Urinary bladder (tissue), 4 donors: ENCODE measurements around the gene IFNL3. TPM values are rescaled to one million over a fixed set of nuclear protein-coding genes. Genes with fewer than 3 reads are reported as not detected.

ENCODE experiments used
- DNase-seq: peaks from one replicate; pipeline ENCODE4 v3.0.0-alpha.2; 2015; ENCODE audit errors: extremely low spot score
- H3K27ac ChIP-seq: one replicate; pipeline ENCODE4 v1.5.1; 2013; ENCODE audit warnings: low read depth, mild to moderate bottlenecking, moderate library complexity
- H3K36me3 ChIP-seq: one replicate; pipeline ENCODE4 v1.6.1; 2013; ENCODE audit warnings: mild to moderate bottlenecking, moderate library complexity; ENCODE audit not compliant: insufficient read depth
- H3K4me1 ChIP-seq: one replicate; pipeline ENCODE4 v1.6.1; 2013; ENCODE audit warnings: mild to moderate bottlenecking, moderate library complexity; ENCODE audit not compliant: insufficient read depth
- H3K4me3 ChIP-seq: one replicate; pipeline ENCODE4 v1.5.1; 2013; ENCODE audit warnings: low read depth, low read length
- WGBS: extraction: QIAGEN DNeasy Blood & Tissue Kit; methylation state at CpG from one replicate; pipeline ENCODE4 v1.1.7; 2013; 5-methylcytosine and 5-hydroxymethylcytosine counted together
- polyA plus RNA-seq: library from polyadenylated mRNA; stranded (reverse); fragments of 200-250 nt; gene quantifications from one replicate; pipeline ENCODE4 v1.2.3, GENCODE V29; 2013
- total RNA-seq: library from RNA; depleted of rRNA; stranded (reverse); fragments of >200 nt; gene quantifications from one replicate; pipeline ENCODE4 v1.2.3, GENCODE V29; 2014
- donor health status: healthy with polysubstance abuse.
- donor health status: healthy.

IFNL3 gene
- total and polyA plus RNA-seq, 2 donors = not detected

- WGBS = 3% methylated on average over 102 of the region's 102 CpGs
- DNase-seq = no peak
- Histone ChIP-seq H3K27ac (no peak overlapping the region), H3K4me3 (no peak overlapping the region), H3K36me3 (no peaks in the 10 kb centered on the region), H3K4me1 (no peaks in the 10 kb centered on the region)
Observed at GRCh38 chr19:39264306-39265290, 19.8 kb upstream of the IFNL3 start.

DNA sequence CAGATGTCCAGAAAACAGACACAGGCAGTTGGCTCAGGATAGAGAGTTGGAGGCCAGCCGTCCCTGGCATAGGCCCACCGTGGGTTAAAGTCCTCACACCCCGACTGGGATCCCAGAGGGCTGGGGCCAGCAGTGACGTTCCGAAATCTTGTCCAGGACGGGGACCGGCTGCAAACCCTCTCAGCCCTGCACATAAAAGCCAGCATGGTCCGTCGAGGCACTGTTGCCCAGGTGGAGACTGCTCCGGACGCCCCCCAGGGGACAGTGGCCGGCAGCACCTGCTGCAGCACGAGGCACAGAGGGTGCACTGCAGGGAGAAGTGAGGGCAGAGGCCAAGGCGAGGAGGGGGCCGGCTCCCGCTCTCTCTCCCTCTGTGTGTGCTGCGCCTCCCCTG is 19.1 kb upstream of the IFNL3 start:
- H3K27ac ChIP-seq = no peak overlapping the region
- 11% methylated on average over 17 of the region's 17 CpGs for WGBS
- no peak for DNase-seq
- H3K4me1 ChIP-seq = no peaks in the 10 kb centered on the region
- no peak overlapping the region for H3K4me3 ChIP-seq
- H3K36me3 ChIP-seq = no peaks in the 10 kb centered on the region

DNA sequence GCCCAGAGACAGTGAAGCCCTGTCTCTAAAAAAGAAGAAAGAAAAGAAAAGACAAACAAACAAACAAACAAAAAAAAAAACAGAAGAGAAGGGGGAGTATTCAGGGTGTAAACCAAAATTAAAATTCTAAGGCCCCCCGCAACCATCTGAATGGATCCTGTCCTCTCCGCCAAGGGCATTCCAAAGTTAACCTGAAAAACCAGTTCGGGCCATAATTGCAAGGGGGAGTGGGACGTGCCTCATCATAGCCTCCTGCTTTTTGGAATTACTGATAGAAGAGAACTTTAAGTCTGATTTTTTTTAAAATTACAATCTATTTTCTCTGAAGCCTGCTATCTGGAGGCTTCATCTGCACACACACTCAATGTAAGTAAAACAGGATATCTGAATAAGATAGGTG is 17.7 kb upstream of the IFNL3 start:
- H3K4me1 ChIP-seq = no peaks in the 10 kb centered on the region
- 79% methylated on average over 4 of the region's 4 CpGs for WGBS
- H3K27ac ChIP-seq = no peak overlapping the region
- H3K36me3 ChIP-seq = no peaks in the 10 kb centered on the region
- no peak for DNase-seq
- no peak overlapping the region for H3K4me3 ChIP-seq

- Histone ChIP-seq H3K27ac (no peak overlapping the region), H3K4me3 (no peak overlapping the region), H3K36me3 (no peaks in the 10 kb centered on the region), H3K4me1 (no peaks in the 10 kb centered on the region)
- WGBS = 78% methylated on average over 3 of the region's 3 CpGs
- DNase-seq = no peak
Observed at GRCh38 chr19:39261704-39262103, 16.9 kb upstream of the IFNL3 start.

GRCh38 chr19:39257227-39257626 is 12.4 kb upstream of the IFNL3 start:
- Histone ChIP-seq H3K36me3 (no peaks in the 10 kb centered on the region), H3K27ac (no peak overlapping the region), H3K4me1 (no peaks in the 10 kb centered on the region), H3K4me3 (no peak overlapping the region)
- WGBS = 92% methylated on average over 4 of the region's 4 CpGs
- no peak for DNase-seq

DNA sequence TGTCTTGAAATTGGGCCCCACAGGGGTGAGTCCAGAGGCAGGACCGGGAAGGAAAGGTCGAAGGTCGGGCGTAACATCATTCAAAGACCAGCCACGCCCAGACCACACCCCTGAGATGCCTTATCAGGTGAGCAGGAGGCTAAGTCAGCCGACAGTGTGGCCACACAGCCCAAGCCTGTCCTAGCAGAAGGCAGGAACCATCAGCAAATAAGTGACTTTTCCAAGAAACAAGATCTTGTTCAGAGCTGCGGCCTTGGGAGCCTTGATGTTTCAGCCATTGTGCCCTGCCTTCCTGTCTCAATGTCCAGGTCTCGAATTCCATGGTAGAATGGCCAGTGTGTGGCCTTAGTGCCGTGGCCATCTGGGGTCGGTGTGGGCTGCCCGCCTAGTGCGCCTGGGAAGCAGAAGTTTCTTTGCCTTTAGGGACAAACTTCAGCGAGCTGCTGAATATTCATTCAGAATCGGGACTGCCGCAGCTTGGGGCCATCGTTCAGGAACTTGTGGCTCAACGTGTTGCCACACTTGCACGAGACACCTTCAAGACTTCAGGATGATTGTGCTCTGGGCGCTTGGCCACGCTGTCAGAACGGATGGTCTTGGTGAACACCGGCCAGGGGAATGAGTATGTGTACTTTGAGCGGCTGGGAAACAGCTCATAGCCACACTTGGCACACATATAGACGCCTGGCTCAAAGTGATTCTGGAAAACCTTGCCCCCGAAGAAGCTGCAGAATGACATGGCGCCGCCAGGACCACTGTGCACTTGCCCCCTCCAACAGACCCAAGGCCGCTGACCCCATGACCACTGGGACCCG is 9.9 kb upstream of the IFNL3 start:
- Histone ChIP-seq H3K27ac (no peak overlapping the region), H3K4me1 (no peaks in the 10 kb centered on the region), H3K4me3 (no peak overlapping the region), H3K36me3 (no peaks in the 10 kb centered on the region)
- no peak for DNase-seq
- WGBS = 85% methylated on average over 29 of the region's 29 CpGs

DNA sequence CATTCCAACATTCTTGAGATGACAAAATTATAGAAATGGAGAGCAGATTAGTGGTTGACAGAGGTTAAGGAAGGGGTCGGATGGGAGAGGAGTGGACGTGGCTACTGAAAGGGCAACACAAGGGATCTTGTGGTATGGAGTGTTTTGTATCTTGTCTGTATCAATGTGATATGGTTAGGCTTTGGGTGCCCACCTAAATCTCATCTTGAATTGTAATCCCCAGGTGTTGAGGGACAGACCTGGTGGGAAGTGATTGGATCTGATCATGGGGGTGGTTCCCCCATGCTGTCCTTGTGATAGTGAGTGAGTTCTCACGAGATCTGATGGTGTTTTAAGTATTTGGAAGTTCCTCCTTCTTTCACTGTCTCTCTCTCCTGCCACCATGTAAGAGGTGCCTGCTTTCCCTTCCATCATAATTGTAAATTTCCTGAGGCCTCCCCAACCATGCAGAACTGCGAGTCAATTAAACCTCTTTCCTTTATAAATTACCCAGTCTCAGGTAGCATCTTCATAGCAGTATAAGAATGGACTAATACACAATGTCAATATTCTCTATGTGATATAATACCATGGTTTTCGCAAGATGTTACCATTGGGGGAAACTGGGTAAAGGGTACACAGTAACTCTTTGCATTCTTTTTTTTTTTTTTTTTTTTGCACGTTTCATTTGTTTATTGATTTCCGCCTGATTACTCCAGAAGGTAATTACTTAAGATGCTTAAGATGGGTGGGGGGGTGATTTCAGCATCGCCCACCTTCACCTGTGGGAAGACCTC is 8.8 kb upstream of the IFNL3 start:
- Histone ChIP-seq H3K27ac (no peak overlapping the region), H3K36me3 (no peaks in the 10 kb centered on the region)
- WGBS = 76% methylated on average over 8 of the region's 8 CpGs

GRCh38 chr19:39252458-39252857 is 7.7 kb upstream of the IFNL3 start:
- Histone ChIP-seq H3K36me3 (no peaks in the 10 kb centered on the region), H3K4me3 (no peak overlapping the region), H3K27ac (no peak overlapping the region), H3K4me1 (no peaks in the 10 kb centered on the region)
- no peak for DNase-seq
- WGBS = 50% methylated on average over 3 of the region's 3 CpGs

More for the DNA sequence above, 8.8 kb upstream of the IFNL3 start:
- H3K4me1 ChIP-seq = no peaks in the 10 kb centered on the region
- DNase-seq = no peak
- no peak overlapping the region for H3K4me3 ChIP-seq

- WGBS = 59% methylated on average over 3 of the region's 3 CpGs
- no peak for DNase-seq
- H3K27ac ChIP-seq = no peak overlapping the region
- H3K4me1 ChIP-seq = no peaks in the 10 kb centered on the region
- no peak overlapping the region for H3K4me3 ChIP-seq
- no peaks in the 10 kb centered on the region for H3K36me3 ChIP-seq
Observed at GRCh38 chr19:39251846-39252245, 7.0 kb upstream of the IFNL3 start.

DNA sequence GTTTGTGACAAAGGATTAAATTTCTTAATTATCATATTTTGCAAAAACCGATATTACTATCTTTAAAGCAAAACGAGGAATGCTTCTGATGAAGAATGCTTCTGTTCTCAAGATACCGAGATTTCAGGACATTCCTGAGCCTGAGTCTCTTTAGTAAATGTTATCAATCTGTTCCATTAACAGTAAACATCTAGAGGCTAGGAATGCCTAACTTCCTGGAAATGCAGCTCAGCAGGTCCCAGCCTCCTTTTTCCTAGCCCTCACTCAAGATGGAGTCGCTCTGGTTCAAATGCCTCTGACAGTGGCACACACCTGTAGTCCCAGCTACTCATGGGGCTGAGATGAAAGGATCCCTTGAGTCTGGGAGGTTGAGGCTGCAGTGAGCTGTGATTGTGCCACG is 6.3 kb upstream of the IFNL3 start:
- no peak for DNase-seq
- H3K36me3 ChIP-seq = no peaks in the 10 kb centered on the region
- no peaks in the 10 kb centered on the region for H3K4me1 ChIP-seq
- 57% methylated on average over 5 of the region's 5 CpGs for WGBS
- no peak overlapping the region for H3K27ac ChIP-seq
- H3K4me3 ChIP-seq = no peak overlapping the region

DNA sequence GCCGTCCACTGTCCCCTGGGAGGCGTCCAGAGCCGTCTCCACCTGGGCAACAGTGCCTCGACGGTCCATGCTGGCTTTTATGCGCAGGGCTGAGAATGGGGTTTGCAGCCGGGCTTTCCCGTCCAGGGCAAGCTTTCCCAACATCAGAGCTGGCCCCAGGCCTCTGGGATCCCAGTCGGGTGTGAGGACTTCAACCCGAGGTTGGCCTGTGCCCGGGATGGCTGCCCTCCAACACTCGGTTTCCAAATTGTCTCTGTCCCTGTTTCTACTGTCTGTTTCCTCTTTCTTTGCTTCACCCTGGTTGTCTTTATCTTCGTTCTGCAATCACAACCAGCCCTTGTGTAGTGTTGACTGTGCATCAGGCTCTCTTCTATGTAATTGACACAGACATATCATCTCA is 4.0 kb upstream of the IFNL3 start, which contains the start of gene IFNL4:
IFNL4 (minus strand) TSS at position 51 of the 400 bp plus-strand sequence.
- H3K4me1 ChIP-seq = no peaks in the 10 kb centered on the region
- no peak within 1 kb of the TSS for H3K27ac ChIP-seq
- DNase-seq = no peak
- no peak within 1 kb of the TSS for H3K4me3 ChIP-seq
- no peaks in the 10 kb centered on the region for H3K36me3 ChIP-seq
- 65% methylated on average over 13 of the region's 13 CpGs for WGBS

DNA sequence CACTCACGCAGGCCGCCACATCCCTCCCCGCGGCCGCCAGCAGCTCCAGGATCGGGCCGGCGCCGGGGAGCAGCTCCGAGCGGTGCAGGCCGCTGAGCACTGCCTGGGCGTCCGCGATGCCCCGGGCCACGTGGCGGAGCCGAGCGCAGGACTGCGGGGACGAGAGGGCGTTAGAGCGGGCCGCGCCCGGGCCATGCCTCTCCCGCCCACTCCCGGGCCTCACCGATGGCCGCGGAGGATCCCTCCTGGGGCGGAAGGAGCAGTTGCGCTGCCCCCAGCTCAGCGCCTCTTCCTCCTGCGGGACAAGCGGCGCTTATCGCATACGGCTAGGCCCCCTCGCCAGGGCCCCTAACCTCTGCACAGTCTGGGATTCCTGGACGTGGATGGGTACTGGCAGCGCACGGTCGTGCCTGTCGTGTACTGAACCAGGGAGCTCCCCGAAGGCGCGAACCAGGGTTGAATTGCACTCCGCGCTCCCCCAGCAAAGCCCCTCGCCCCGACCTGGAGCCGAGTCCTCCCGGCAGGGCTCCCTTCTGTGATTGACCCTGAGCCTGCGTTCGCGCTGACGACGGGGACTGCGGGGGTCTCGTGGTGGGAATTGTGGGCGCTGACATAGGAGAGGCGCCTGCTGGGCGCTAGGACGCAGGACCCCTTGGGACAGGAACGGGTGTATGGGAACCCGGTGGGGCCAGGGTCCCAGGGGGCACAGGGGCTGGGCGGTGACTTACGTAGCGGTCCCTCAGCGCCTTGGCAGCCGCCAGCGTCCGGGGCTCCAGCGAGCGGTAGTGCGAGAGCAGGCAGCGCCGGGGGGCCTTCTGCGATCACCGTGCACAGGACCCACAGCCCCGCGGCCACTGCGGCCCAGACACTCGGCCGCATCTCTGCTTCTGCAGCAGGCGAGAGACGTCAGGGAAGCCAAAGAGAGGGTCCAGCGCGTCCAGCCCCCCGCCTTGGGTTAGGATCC is 3.2 kb upstream of the IFNL3 start:
- no peak for DNase-seq
- H3K4me1 ChIP-seq = no peaks in the 10 kb centered on the region
- 9% methylated on average over 92 of the region's 92 CpGs for WGBS
- H3K4me3 ChIP-seq = no peak overlapping the region
- no peaks in the 10 kb centered on the region for H3K36me3 ChIP-seq
- H3K27ac ChIP-seq = no peak overlapping the region
